ENCODE results near the gene SLC35F2.

- TF ChIP-seq, protein P1, sequence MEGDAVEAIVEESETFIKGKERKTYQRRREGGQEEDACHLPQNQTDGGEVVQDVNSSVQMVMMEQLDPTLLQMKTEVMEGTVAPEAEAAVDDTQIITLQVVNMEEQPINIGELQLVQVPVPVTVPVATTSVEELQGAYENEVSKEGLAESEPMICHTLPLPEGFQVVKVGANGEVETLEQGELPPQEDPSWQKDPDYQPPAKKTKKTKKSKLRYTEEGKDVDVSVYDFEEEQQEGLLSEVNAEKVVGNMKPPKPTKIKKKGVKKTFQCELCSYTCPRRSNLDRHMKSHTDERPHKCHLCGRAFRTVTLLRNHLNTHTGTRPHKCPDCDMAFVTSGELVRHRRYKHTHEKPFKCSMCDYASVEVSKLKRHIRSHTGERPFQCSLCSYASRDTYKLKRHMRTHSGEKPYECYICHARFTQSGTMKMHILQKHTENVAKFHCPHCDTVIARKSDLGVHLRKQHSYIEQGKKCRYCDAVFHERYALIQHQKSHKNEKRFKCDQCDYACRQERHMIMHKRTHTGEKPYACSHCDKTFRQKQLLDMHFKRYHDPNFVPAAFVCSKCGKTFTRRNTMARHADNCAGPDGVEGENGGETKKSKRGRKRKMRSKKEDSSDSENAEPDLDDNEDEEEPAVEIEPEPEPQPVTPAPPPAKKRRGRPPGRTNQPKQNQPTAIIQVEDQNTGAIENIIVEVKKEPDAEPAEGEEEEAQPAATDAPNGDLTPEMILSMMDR (IDR thresholded peaks at IDR 0.05), result no peak
- TF ChIP-seq POLR2A (IDR thresholded peaks at IDR 0.05), result no peak
These were observed 37.2 kb downstream of the SLC35F2 start for GRCh38 chr11:107821199-107821927.
